ENCODE data around the gene SLMAP.

- TF ChIP-seq CEBPB (IDR thresholded peaks at IDR 0.05) (no peak), POLR2A (IDR thresholded peaks at IDR 0.05; ENCODE audit: low read length) (no peak), CTCF (IDR thresholded peaks at IDR 0.05) (no peak), CHD4 (IDR thresholded peaks at IDR 0.05; ENCODE audit: borderline replicate concordance) (no peak), BHLHE40 (IDR thresholded peaks at IDR 0.05; ENCODE audit: low read depth, low read length) (no peak), FOSL2 (IDR thresholded peaks at IDR 0.05) (no peak), FOSL2 (CRISPR knock-in tag; IDR thresholded peaks at IDR 0.05) (no peak), EHMT2 (IDR thresholded peaks at IDR 0.05; ENCODE audit: low read depth) (no peak)
These were observed 21.7 kb downstream of the SLMAP start for GRCh38 chr3:57777774-57778173.
